GM18858 (cell line): ENCODE measurements around the gene KLHL14.
A peak's percentile ranks its signal among the peaks of the same experiment; 100 is the strongest.
"Not testable (repeated sequence)": the region's sequence is repeated elsewhere in the genome, so short reads cannot be mapped to it uniquely, and the experiment has no call there.

ENCODE experiments used
- ATAC-seq: cut with Tn5 transposase; IDR thresholded peaks from one replicate; pipeline ENCODE4 v1.9.1; 2021; ENCODE audit not compliant: unreplicated experiment

KLHL14 gene

GRCh38 chr18:32772581-32773381, at the start of gene KLHL14:
Gene KLHL14 (minus strand): TSS chr18:32773023. CDS start chr18:32770591, 2,432 bp downstream.
- no peak for ATAC-seq

- no peak for ATAC-seq
Observed at GRCh38 chr18:32822197-32822596, 49.4 kb upstream of the KLHL14 start.

- ATAC-seq = no peak
Observed at GRCh38 chr18:32815881-32816280, 43.1 kb upstream of the KLHL14 start.

- no peak for ATAC-seq
Observed at GRCh38 chr18:32812342-32812741, 39.5 kb upstream of the KLHL14 start.

- ATAC-seq = no peak
Observed at GRCh38 chr18:32810314-32810713, 37.5 kb upstream of the KLHL14 start.

- ATAC-seq = no peak
Observed at GRCh38 chr18:32805354-32805753, 32.5 kb upstream of the KLHL14 start.

- ATAC-seq = no peak
Observed at GRCh38 chr18:32804134-32804888, 31.5 kb upstream of the KLHL14 start.

GRCh38 chr18:32803568-32803967, 30.7 kb upstream of the KLHL14 start:
- ATAC-seq = peak; percentile 94

GRCh38 chr18:32802591-32803451, 30.0 kb upstream of the KLHL14 start:
- ATAC-seq = peak; percentile 52

GRCh38 chr18:32801228-32801627, 28.4 kb upstream of the KLHL14 start:
- no peak for ATAC-seq

GRCh38 chr18:32798209-32798960, 25.6 kb upstream of the KLHL14 start:
- no peak for ATAC-seq

GRCh38 chr18:32794667-32795066, 21.8 kb upstream of the KLHL14 start:
- not testable (repeated sequence) for ATAC-seq

- ATAC-seq = no peak
Observed at GRCh38 chr18:32779010-32779409, 6.2 kb upstream of the KLHL14 start.

GRCh38 chr18:32777049-32777448, 4.2 kb upstream of the KLHL14 start:
- no peak for ATAC-seq

- ATAC-seq = no peak
Observed at GRCh38 chr18:32776561-32776960, 3.7 kb upstream of the KLHL14 start.

- no peak for ATAC-seq
Observed at GRCh38 chr18:32775628-32776027, 2.8 kb upstream of the KLHL14 start.

- no peak for ATAC-seq
Observed at GRCh38 chr18:32773382-32773712, 524 bp upstream of the KLHL14 start.

- ATAC-seq = no peak
Observed at GRCh38 chr18:32771871-32772580, 797 bp downstream of the KLHL14 start.

GRCh38 chr18:32771169-32771751, 1.6 kb downstream of the KLHL14 start:
- no peak for ATAC-seq
